ENCODE measurements around the gene TTC39C.

The TTC39C gene

GRCh38 chr18:24089515-24090337, 75.2 kb downstream of the TTC39C start:
- no peak for DNase-seq

- DNase-seq, result no peak
Observed at GRCh38 chr18:24090876-24091275, 76.3 kb downstream of the TTC39C start.

DNA sequence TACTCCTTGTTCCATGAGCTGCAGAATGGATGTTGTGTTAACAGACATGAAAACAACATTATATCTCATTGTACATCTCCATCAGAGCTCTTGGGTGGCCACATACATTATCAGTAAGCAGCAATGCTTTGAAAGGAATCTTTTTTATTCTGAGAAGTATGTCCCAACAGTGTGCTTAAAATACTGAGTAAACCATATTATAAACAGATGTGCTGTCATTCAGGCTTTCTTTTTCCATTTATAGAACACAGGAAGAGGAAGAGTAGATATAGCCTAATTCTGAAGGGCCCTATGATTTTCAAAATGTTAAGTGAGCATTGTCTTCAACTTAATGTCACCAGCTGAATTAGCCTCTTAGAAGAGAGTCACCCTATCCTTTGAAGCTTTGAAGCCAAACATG, 80.0 kb downstream of the TTC39C start:
- no peak for DNase-seq

DNA sequence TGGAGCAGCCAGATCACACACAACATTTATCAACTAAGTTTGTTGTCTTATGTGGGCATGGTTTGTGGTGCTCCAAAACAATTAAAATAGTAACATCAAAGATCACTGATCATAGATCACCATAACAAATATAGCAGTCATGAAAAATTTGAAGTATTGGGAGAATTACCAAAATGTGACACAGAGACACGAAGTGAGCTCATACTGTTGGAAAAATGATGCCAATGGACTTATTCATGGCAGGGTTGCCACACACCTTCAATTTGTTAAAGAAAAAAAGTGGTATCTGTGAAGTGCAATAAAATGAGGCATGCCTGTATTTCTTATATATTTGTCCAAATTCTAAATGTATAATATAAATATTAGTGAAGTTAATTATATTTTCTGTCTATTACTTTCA, 81.4 kb downstream of the TTC39C start:
- DNase-seq, result no peak

- no peak for DNase-seq
Observed at GRCh38 chr18:24103320-24104021, 88.9 kb downstream of the TTC39C start.

DNA sequence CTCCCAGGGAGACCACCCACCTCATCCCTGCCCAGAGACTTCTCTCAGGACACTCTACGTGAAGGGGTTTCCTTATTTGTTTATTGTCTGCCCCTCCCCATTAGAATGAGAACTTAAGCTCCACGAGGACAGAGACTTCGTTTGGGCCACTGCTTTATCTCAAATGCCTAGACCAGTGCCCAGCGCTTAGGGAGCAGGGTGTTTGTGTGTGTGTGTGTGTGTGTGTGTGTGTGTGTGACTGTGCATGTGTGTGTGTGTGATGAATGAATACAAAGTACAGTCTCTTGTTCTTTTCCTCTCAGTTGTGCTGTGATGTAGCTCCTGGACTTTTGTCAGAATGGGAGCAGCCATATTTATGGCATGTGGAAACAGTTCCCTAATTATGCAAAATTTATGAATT, 89.9 kb downstream of the TTC39C start:
- DNase-seq, result no peak

- DNase-seq, result no peak
Observed at GRCh38 chr18:24108641-24109040, 94.1 kb downstream of the TTC39C start.

DNA sequence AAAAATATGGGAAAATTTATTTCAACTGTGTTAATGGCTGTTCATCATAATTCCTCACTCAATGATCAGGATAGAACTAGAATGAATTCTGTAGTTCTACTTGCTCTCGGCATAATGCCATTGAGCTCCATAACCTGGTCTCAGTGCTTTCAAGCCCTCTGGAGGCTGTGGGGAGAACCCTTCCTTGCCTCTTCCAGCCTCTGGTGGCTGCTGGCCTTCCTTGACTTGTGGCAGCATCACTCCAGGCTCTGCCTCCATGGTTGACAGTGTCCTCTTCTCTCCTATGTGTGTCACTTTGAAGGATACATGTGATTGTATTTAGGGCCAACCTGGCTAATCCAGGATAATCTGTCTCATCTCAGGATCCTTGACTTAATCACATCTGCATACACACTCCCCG, 97.4 kb downstream of the TTC39C start:
- no peak for DNase-seq

GRCh38 chr18:24112464-24112863, 97.9 kb downstream of the TTC39C start:
- DNase-seq, result no peak

DNA sequence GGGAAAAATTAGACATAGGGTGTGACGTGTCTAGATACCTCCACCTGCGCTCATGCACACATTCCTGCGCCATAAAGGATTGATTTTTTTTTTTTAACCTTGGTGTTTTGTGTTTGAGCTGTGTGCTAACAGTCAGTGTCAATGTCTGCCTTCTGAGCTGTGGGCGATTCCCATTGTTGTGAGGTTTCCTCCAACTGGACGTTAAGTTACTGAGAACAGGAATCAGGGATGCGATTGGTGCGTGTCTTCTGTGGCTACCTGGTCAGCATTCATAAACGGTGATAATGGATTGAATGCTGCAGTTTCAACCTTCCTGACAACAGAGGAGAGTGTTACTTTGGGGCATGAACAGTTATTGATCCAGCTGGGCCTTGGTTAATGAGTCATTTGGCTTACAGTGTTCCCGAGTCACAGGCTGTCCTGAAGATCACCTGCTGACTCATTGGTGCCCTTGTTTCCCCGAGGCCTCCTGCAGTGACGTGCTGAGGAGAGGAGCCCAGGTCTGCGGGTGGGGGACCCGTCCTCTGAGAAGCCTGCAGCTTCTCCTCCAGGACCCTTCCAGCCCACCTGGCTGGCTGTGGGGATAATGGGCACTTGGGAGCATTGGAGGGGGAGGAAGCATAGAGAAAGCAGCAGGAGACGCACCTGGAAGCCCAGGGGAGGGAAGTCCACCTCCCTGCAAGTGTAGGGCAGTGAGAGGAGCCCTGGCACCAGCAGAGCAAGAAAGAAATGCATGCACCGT, 98.5 kb downstream of the TTC39C start:
- DNase-seq, result no peak

- peak; percentile 8 for DNase-seq
Observed at GRCh38 chr18:24114924-24115549, 100.5 kb downstream of the TTC39C start.

DNA sequence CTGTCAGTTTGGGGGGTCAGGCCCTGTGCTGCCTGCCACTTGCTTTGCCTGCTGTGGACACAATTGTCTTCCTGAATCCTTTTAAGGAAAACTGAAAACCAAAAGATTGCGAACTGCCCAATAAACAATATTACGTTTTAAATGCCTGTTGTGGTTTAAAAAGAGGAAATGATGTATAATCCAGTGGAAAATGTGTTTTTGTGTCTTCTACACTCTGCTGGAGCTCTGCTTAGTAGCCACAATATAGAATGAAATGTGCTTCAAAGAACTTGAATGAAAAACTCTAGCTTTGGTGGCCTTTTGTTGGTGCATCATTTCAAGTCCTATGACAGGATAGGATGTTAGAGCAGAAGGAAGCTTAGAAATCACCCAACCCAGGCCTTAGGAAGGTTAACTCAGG, 101.1 kb downstream of the TTC39C start:
- no peak for DNase-seq

GRCh38 chr18:24118750-24119577, 104.4 kb downstream of the TTC39C start:
- peak; percentile 79 for DNase-seq

- DNase-seq, result no peak
Observed at GRCh38 chr18:24120676-24121075, 106.1 kb downstream of the TTC39C start.

- DNase-seq, result no peak
Observed at GRCh38 chr18:24121625-24122024, 107.1 kb downstream of the TTC39C start.

- DNase-seq, result no peak
Observed at GRCh38 chr18:24126155-24126961, 111.8 kb downstream of the TTC39C start.

GRCh38 chr18:24127735-24128134, 113.2 kb downstream of the TTC39C start:
- DNase-seq, result no peak

DNA sequence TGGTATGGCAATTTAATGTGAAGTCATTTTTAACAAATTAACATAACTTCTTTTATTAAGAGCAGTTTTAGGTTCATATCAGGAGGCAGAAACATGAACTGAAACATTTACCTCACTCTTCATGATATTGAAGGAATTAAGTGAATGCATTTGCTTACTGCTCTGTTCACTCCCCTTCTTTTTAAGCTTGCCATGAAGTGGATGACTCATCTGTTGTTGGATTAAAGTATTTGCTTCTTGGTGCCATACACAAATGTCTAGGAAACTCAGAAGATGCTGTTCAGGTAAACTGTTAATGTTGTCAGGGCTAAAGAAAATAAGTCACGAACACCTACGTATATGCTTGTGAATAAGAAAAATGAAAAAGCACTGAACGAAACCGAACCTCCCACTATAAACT, 114.1 kb downstream of the TTC39C start:
- DNase-seq, result no peak

DNA sequence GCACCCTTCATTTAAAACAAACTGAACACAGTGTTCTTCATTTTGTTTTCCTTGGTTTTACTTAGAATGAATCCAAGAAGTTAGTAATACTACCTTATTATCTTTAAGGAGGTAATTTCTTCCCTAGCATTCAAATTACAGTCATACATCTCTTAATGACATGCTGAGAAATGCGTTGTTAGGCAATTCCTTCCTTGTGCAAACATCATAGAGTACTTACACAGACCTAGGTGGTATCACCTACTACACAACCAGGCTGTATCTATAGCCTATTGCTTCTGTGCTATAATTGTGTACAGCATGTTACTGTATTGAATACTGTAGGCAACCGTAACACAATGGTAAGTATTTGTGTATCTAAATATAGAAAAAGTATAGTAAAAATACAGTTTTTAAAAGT, 115.9 kb downstream of the TTC39C start:
- DNase-seq, result no peak

GRCh38 chr18:24136967-24137373, 122.4 kb downstream of the TTC39C start:
- peak; percentile 66 for DNase-seq

DNA sequence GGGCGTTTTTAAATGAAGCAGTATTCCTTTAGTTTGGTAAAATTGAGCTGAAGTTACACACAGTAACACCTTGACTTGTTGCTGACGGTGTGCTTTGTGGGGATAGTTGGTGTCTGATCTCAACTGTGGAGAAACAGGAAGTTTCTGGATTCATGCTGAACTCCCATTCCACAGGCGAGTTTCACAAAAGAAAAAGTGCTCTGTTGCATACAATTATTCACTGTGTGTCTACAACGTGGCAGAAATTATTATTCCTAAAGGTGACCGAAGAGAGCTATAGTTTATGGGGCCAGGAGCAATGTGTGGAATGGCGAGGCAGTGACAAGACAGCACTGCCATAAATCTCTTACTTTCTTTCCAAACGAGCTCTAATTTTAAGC, 123.8 kb downstream of the TTC39C start:
- DNase-seq, result no peak
